Cardiac fibroblast (primary cell): Measurements from ENCODE around the gene EDAR.

ENCODE experiments used
- DNase-seq, 2 donors: peaks; one replicate each; pipeline versions ENCODE4 v3.0.0 to v3.0.0-alpha.2; 2010; ENCODE audit warnings: low read depth in 2 of 2
- H3K4me3 ChIP-seq, 2 donors: replicated peaks in 1 of 2; 1 replicate in 1 of 2; 2 replicates in 1 of 2; pipeline ENCODE4 v1.5.1; 2011; ENCODE audit warnings: low read depth in 2 of 2, low read length in 2 of 2, mild to moderate bottlenecking in 2 of 2, moderate library complexity in 1 of 2
- TF ChIP-seq, protein P1 (sequence below): IDR thresholded peaks from one replicate; pipeline ENCODE4 v1.5.1; 2011; ENCODE audit warnings: low read depth, mild to moderate bottlenecking, low read length, inconsistent platforms

Gene EDAR

GRCh38 chr2:108936866-108937265 lies 52.2 kb downstream of the EDAR start:
- no peak overlapping the region for H3K4me3 ChIP-seq
- TF ChIP-seq, protein P1, sequence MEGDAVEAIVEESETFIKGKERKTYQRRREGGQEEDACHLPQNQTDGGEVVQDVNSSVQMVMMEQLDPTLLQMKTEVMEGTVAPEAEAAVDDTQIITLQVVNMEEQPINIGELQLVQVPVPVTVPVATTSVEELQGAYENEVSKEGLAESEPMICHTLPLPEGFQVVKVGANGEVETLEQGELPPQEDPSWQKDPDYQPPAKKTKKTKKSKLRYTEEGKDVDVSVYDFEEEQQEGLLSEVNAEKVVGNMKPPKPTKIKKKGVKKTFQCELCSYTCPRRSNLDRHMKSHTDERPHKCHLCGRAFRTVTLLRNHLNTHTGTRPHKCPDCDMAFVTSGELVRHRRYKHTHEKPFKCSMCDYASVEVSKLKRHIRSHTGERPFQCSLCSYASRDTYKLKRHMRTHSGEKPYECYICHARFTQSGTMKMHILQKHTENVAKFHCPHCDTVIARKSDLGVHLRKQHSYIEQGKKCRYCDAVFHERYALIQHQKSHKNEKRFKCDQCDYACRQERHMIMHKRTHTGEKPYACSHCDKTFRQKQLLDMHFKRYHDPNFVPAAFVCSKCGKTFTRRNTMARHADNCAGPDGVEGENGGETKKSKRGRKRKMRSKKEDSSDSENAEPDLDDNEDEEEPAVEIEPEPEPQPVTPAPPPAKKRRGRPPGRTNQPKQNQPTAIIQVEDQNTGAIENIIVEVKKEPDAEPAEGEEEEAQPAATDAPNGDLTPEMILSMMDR = no peak
- DNase-seq = no peak

GRCh38 chr2:108936076-108936864 lies 52.8 kb downstream of the EDAR start:
- no peak for DNase-seq
- no peak overlapping the region for H3K4me3 ChIP-seq
- TF ChIP-seq, protein P1 = no peak

- TF ChIP-seq, protein P1 = no peak
- H3K4me3 ChIP-seq = no peak overlapping the region
- no peak for DNase-seq
Observed at GRCh38 chr2:108935271-108935741, 53.7 kb downstream of the EDAR start.

GRCh38 chr2:108934583-108935245 lies 54.3 kb downstream of the EDAR start:
- H3K4me3 ChIP-seq = no peak overlapping the region
- TF ChIP-seq, protein P1 = no peak
- no peak for DNase-seq

DNA sequence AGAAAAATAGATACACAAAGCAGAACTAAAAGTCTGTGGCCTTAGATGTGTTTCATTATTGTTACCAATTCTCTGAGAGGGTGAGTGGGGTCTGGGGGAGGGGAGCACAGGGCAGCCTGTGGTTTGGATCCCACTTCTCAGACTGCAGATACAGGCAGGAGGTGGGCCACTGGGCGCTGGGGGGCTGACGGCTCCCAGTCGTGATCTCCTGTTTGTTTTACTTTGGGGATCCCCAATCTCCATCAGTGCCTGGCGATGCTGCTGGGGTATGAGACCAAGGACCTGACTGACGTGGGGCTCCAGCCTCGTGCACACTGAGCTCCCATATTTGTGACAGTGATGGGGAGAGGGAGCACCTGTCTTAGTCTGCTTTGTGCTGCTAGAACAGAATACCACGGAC lies 54.9 kb downstream of the EDAR start:
- TF ChIP-seq, protein P1 = no peak
- no peak for DNase-seq
- no peak overlapping the region for H3K4me3 ChIP-seq

GRCh38 chr2:108933691-108934117 lies 55.3 kb downstream of the EDAR start:
- H3K4me3 ChIP-seq = no peak overlapping the region
- DNase-seq = no peak
- TF ChIP-seq, protein P1 = no peak
